Nucleus accumbens (tissue), 56 donors: ENCODE measurements around the gene ADGRA3.

Experiments used
- DNase-seq, 56 donors: peaks; one replicate each; lab custom pipeline; 2025; lab: John Stamatoyannopoulos, UW

ADGRA3 gene

DNA sequence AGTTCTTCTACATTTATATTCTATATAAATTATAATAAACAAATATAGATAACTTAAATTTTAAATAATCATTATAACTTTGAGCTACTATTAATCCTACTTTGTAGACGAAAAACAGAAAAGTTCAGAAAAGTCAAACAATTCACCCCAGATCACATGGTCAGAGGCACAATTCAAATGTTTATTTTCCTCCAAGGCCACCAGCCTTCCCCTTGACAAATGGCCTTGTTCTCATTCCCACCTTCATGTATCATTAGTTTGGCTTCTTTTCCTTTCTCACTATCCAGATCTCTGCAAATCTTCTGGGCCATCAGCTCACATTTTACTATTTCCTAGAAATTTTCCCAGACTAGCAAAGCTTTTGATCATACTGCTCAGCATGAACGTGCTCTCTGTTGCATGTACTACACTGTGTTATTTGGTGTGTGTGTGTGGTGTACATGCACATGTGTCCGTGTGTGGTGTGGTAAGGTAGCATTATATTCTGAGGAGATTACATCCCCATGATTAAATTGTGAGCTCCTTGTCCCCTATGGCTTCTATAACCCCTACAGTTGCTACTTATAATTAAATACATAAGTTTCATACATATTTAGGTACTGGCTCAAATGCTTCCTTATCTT lies 61.5 kb downstream of the ADGRA3 start:
- DNase-seq, result no peak

DNA sequence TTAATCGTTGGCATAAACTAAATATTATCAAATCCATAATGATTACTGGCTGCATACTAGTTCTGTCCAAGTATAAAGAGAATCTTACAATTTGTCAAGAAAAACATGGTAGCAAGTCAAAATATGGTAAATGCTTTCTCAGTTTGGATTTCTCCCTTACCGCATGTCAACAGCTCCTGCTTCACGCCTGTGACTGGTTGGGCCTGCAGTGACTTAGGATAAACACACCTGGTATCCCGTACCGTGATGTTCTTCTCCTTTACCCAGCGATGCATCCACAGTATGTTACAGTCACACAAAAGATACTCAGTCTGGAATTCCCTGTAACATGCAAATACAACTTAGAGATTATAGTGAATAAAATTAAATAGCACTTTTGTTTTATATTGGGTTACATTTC lies 71.1 kb downstream of the ADGRA3 start:
- no peak for DNase-seq

DNA sequence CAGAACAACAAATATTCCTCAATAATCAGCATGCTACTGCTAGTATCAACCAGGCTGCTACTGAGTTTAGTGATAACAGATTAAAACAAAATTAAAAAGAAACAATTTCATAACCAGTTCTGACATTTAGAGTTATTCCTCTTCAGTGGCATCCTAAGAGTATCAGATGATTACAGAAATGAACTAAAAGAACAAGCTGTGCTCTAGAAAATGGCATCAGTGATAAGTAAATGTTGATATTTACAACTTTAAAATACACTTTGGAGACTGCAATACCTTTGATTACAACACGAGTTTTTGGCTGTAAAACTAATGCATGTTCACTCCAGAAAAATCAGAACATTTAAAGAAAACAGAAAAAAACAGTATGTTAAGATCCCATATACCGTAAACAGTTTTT lies 72.9 kb downstream of the ADGRA3 start:
- DNase-seq, result no peak

DNA sequence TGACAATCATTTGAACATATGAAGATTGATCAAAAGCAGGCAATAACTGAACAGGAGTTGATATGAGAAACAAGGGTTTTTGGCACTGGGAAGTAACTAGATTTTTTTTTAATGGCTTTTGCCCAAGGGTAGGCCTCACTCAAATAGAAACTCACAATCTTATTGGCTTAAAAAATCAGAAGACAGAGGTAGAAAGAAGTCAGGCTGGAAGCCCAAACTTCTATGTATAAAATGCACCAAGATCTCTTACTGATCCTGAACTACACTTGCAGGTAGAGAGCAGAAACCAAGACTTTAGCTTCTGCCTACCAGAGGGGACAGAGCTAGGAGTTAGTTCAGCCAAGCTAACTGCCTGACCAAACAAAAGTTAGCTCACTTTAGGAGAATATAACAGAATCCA lies 74.9 kb downstream of the ADGRA3 start:
- DNase-seq, result no peak

DNA sequence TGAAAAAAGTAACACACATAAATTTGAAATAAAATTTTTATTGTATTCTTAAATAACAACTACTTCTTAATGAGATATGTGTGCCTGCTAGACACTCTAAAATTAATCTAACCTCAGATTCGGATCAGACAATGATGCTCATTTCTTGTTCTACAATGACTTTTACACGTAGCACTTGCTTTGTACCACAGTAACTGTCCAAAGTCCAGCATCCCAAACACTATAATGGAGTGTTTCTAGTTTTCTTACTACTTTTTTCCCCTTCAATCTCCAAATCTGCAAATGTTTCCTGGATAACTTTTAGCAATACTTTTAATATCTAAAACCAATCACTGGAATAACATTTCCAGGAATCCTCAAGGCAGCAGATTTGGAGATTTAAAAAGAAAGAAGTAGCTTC lies 75.9 kb downstream of the ADGRA3 start:
- no peak for DNase-seq

DNA sequence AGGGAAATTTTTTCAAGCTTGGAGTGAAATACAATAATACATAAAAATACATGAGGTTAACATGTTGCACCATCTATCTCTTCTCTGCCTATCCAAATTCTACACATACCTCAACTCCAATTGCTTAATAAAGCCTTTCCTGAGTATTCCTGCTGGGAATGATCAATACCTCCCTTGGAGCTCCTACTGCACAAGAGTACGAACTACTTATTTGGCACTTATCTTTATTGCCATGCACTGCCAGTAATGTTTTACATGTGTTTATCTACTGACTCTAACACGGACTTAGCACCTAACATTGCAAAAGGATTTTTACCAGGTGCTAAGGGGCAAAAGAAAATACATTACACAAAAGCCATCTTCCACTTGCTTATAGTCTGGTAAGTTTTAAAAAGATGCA lies 80.2 kb downstream of the ADGRA3 start:
- DNase-seq, result no peak

DNA sequence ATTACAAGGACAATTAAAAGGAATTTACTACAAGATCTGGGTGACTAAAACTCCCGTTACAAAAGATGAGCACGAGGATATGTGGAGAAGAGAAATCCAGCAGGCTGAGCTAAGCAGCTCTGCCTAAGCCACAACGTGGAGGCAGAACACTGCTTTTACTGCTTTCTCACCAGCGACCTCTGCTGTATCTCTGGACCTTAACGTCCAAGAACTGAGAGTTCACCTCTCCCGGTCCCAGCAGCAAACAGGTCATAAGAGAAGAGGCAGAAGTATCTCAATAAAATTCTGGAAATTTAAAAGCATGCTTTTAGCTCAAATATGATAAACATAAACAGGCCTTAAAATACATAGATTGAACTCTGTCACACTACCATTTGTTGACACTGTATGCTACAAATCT lies 81.0 kb downstream of the ADGRA3 start:
- peak in 12 of 56 donors; percentile 1 to 32 (median 6) for DNase-seq

DNA sequence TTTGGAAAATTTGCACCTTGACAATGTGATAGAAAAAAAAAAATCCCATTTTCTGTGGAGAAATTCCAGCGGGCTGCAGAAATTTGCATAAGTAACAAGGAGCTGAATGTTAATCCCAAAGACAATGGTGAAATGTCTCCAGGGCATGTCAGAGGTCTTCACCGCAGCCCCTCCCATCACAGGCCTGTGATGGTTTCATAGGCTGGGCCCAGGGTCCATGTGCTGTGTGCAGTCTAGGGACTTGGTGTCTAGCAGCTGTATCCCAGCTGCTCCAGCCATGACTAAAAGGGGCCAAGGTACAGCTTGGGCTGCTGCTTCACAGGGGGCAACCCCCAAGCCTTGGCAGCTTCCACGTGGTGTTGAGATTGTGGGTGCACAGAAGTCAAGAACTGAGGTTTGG lies 85.2 kb downstream of the ADGRA3 start:
- no peak for DNase-seq

DNA sequence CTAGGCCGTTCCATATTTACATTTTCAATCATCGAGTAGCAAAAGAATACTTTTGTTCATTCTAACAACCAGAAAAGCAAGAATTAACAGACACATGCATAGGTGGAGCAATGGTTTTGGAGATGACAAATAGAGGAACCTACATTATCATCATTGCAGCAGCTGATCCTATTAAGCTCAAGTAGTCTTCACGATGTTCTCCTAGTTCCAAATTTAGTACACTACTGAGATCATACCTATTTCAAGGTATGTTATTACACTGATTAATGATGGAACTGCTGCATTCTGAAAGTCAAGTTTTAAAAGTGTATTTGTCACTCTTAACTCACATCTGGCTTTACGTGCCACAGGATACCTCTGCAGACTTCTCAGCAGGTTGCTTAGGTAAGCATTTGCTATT lies 87.4 kb downstream of the ADGRA3 start:
- DNase-seq, result no peak

DNA sequence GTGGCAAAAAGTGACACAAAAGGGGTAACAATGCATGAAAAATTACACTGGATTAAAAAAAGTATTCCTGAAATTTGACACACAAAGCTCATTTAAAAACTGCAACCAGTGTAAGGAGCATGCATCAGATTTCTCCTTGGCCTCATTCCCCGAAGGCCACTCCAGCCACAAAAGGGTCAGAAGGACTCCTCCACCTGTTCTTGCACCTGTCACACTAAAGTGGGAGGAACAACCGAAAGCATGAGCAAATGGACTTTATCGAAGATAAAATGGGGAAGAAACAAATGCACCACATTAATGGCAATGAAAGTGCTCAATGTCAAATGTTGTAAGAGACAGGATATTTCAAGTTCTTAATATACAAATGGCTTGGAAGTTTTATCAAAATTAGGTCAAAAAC lies 88.2 kb downstream of the ADGRA3 start:
- DNase-seq, result no peak

DNA sequence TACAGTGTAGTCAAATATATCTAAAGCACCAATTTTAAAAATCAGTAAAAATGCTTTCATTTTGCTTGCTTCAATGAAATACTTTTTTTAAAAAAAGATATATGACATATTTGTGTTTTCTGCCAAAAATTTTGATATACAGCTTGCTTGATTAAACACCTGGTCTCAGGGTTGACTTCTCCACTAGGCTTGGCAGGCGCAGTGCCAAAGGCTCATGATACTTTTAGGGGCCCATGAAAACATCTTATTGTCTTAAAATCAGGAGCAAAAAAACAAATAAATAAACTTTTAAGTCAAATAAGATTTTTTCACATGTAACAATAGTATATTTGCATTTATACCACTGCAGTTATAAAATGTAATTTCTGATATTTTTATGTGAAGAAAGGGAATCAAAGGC lies 95.6 kb downstream of the ADGRA3 start:
- no peak for DNase-seq

DNA sequence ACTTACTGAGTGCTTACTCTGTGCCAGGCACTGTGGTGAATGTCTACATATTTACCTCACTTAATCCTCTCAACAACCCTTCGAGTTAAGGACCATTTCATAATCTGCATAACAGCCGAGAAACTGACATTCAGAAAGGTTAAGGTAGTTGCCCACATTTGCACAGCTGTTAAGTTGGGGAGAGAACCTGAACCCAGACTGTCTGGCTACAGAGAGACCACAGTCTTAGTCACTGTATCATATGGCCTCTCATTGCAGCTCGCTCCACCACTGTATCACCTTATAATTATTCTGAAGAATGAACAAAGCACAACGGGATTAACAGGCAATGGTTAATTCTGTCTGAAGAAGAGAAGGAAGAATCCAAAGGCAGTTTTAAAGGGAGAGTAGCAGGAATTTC lies 98.5 kb downstream of the ADGRA3 start:
- no peak for DNase-seq

DNA sequence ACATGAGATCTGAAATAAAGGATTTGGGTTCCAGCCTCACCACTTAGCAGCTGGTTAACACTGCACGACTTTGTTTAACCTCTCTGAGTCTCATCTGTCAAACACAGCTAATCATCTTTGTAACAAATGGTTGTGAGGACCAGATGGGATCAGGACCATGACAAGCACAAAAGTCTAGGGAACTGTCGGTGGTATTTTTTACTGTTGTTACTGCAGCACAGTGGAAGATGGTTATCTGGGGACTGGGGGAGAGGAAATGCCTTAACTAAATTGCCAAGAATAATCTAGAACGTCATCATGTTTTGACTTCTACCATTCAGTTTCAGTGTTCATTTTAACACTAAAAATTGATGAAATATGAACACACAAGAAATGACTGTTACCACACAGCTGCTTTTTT lies 99.5 kb downstream of the ADGRA3 start:
- no peak for DNase-seq

DNA sequence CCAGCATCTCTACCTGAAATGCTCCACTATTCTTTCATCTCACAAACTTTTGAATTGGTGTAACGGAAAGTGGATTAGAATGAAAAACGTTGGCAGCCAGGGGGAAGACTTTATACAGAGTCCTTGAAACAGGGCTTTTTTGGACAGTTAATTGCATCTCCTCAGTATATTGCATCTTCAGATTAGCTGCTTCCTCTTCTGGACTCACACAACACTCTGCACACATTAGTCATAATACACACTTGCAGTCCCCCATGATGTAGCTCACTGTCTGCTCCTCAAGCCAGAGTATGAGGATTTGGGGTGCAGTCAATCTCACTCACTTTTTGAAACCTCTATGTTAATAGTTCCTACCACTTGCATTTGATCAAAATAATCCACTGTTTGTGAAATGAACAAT lies 101.0 kb downstream of the ADGRA3 start:
- DNase-seq, result no peak

DNA sequence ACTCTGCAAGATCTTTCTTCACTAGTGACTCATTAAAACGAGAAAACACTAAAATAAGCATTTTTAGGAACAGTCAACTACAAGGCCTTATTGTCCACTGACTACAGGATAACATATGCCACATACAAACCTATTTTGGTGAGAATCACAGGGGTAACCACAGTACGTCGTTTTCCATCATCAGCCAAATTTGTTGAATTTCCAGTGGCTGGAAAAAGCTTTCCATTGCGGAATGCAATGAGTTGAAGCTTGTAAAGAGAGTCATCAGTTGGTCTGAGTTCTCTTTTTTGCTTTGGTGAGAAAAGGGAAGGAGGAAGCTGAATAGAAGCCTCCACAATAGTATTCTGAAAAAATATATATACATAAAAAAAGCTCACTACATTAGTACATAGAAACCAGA lies 102.4 kb downstream of the ADGRA3 start:
- DNase-seq, result no peak

DNA sequence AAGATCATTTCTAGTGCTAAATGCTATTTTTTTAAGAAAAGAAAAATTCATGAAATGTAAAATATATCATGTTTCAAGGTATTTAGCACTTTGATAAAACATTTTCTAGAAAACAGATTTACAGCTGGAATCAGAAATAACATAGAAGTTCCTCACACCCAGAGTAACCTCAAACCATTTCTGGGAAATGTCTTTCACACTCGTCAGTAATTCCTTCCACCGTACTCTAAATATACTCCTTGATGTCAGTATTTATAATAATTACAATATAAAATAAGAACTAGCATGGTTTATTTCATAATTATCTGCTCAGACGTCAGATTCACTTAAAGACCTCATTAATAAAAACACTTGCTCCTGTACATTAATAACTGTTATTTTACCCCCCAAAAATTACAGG lies 103.9 kb downstream of the ADGRA3 start:
- no peak for DNase-seq

DNA sequence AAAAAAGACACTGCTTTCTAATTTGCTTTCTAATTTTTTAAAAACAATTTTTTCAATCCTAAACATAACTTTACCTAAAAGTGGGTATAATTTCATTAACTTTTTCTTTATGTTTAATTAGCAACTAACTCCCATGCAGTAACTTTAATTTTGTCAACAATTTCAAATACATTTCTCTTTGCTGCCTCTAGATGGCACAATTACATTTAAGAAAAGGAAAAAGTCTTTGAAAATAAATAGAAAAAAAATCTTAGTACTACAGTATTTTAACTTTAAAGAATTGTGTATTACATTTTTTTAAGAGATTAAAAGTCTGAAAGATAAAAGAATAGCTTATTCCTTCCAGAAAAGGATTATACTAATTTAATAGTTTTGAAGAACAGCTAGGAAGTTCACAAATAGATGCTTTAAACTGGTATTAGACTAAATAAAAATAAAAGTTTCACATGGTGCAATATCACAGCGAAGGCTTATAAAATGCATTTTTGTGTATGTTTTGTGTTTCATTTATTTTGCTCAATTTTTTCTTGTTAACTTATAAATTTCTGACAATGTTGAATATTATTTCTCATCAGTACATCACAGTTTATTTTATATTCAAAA lies 105.1 kb downstream of the ADGRA3 start:
- no peak for DNase-seq

DNA sequence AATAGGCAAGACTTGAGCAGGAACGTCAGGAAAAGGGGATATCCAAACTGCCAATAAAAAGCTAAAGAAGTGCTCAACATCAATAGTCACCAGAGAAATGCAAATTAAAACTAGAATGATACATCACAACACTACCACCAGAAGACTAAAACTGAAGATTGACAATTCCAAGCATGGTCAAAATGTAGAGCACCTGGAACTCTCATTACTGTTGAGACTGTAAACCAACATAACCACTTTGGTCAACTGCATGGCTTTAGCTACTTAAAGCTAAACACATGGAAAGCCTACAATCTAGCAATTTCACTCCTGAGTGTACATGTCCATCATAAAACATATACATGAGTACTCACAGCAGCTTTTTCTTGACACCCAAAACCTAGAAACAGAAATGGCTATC lies 107.4 kb downstream of the ADGRA3 start:
- no peak for DNase-seq

DNA sequence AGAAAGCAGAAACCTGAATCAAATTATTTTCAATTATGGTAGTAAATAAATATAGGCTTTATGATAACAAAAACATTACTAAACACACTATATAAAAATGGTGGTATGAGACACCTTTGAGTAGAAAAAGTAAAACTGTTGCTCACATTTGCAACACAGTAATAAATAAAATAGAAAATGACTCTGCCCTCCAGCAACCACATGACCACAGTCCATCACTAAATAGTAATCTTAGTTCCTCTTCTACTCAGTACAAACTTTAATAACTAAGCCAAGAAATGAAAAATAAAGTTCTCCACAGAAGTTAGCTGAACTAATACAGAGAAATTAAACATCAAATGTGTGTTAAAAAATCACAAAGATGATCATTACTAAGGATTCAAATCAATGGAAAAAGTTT lies 108.5 kb downstream of the ADGRA3 start:
- DNase-seq, result no peak

DNA sequence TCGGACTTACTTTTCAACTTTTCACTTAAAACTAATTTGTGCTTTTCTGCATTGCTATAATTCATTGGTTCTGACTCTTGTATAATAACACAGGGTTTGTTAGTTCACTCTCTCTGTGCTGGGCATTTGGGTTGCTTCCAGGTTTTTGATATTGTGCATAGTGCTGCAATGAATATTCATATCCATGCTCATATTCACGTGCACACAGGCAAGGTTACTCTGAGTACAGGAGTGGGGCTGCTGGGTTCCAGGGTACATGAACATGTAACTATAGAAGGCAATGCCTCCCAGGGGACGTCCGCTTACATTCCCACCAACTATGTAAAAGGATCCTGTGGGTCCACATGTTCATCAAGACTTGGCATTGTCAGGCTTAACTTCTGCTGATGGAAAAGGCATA lies 117.2 kb downstream of the ADGRA3 start:
- no peak for DNase-seq

DNA sequence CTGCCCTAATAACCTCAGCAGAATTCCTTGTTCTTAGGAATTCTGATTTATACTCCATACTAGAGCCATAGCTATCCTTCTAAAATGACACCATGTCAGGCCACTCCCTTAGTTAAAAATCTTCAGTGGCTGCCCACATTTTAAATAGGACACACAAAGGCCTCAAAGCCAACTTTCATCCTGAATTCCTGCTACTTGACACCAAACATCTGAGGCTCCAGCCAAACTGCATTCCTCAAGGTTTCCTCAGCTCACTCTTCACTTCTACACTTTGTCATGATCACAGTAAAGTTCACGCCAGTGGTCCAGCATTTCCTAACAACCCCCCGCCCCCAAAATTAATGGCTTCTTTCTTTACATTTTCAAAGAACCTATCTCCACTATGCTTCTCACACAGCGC lies 124.3 kb downstream of the ADGRA3 start:
- no peak for DNase-seq

DNA sequence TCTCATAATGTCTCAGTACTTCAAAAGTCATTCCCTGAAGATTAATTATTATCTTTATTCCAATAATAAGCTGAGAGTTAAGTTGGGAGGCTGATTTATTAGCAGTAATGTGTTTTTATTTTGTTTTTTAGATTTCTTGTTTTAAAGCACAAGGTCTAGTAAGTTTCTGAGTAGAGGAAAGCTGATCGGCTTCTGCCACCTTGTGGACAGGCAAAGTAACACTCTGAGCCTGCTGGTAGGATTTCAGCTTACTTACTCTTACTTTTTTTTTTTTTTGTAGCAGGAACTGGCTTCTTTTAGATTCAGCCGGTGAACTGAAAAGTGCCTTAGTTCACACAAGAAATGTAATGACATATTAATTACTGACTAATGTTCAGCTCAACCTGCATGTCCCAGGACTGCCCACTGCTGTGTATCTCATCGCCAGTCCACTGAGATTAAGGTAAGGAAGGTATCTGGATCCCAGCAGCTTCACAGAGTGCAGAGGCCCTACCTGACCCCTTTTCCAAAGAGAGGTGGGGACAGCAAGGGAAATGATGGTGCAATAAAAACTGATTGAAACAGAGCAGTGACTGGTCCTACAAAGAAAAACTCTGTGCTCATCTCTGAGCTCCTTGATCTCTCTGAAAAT lies 126.5 kb downstream of the ADGRA3 start:
- peak in 37 of 56 donors; percentile 0 to 74 (median 21) for DNase-seq
